Mesothelial cell of epicardium (in vitro differentiated cells): ENCODE results near the gene NR2F2. TPM values are rescaled to one million over a fixed set of nuclear protein-coding genes. Genes with fewer than 3 reads are reported as not detected.

Experiments used
- DNase-seq, 2 experiments: peaks; one replicate each; pipeline ENCODE4 v3.0.0; 2021; ENCODE audit warnings: low spot score in 2 of 2; ENCODE audit not compliant: unreplicated experiment in 2 of 2
- H3K27ac Mint-ChIP-seq: 2 replicates; pipeline ENCODE4 v1.8.0; 2021; ENCODE audit warnings: mixed read lengths
- H3K27me3 Mint-ChIP-seq: 2 replicates; pipeline ENCODE4 v1.8.0; 2021; ENCODE audit warnings: low read depth, mixed read lengths
- H3K36me3 Mint-ChIP-seq: 2 replicates; pipeline ENCODE4 v1.8.0; 2021; ENCODE audit warnings: mixed read lengths
- H3K4me1 Mint-ChIP-seq: 2 replicates; pipeline ENCODE4 v1.8.0; 2021; ENCODE audit warnings: mixed read lengths
- H3K4me3 Mint-ChIP-seq: 2 replicates; pipeline ENCODE4 v1.8.0; 2021; ENCODE audit warnings: mild to moderate bottlenecking, moderate library complexity, mixed read lengths
- H3K9me3 Mint-ChIP-seq: 2 replicates; pipeline ENCODE4 v1.8.0; 2021; ENCODE audit warnings: mixed read lengths
- CTCF ChIP-seq: fragments of 200-600 bp; sonication (generic); IDR thresholded peaks from one replicate; pipeline ENCODE4 v1.5.0; 2021; ENCODE audit warnings: antibody characterized with exemption; ENCODE audit not compliant: unreplicated experiment
- total RNA-seq: library from RNA; stranded (reverse); gene quantifications from 3 replicates; pipeline ENCODE4 v1.2.1, GENCODE V29; 2021

Gene NR2F2
- total RNA-seq, 1 donor from 2014 or later, result 128 TPM

- peak overlapping the region; percentile 99 for H3K27ac Mint-ChIP-seq
- peak overlapping the region; percentile 96 for H3K4me3 Mint-ChIP-seq
- peaks cover 5% of the 10 kb centered on the region for H3K36me3 Mint-ChIP-seq
- DNase-seq, result no peak
- H3K4me1 Mint-ChIP-seq, result peaks cover 51% of the 10 kb centered on the region
- peak; percentile 58 for TF ChIP-seq CTCF
- H3K9me3 Mint-ChIP-seq, result no peaks in the 10 kb centered on the region
- H3K27me3 Mint-ChIP-seq, result no peaks in the 10 kb centered on the region
Measured at GRCh38 chr15:96327155-96327741, 3.3 kb upstream of the NR2F2 start.

GRCh38 chr15:96328181-96328876, 2.2 kb upstream of the NR2F2 start:
- Mint-ChIP-seq H3K27me3 (no peaks in the 10 kb centered on the region), H3K4me1 (peaks cover 45% of the 10 kb centered on the region), H3K36me3 (peaks cover 6% of the 10 kb centered on the region), H3K9me3 (no peaks in the 10 kb centered on the region), H3K4me3 (peak overlapping the region; percentile 96), H3K27ac (peak overlapping the region; percentile 99)
- no peak for DNase-seq
- no peak for TF ChIP-seq CTCF

GRCh38 chr15:96328877-96329195, 1.7 kb upstream of the NR2F2 start:
- H3K36me3 Mint-ChIP-seq, result peaks cover 10% of the 10 kb centered on the region
- DNase-seq, result no peak
- peak overlapping the region; percentile 96 for H3K4me3 Mint-ChIP-seq
- H3K9me3 Mint-ChIP-seq, result no peaks in the 10 kb centered on the region
- TF ChIP-seq CTCF, result no peak
- peaks cover 45% of the 10 kb centered on the region for H3K4me1 Mint-ChIP-seq
- peak overlapping the region; percentile 99 for H3K27ac Mint-ChIP-seq
- H3K27me3 Mint-ChIP-seq, result no peaks in the 10 kb centered on the region

GRCh38 chr15:96329403-96329981, 1.0 kb upstream of the NR2F2 start:
- Mint-ChIP-seq H3K27ac (peak overlapping the region; percentile 99), H3K4me3 (peak overlapping the region; percentile 96), H3K36me3 (peaks cover 17% of the 10 kb centered on the region), H3K9me3 (no peaks in the 10 kb centered on the region), H3K4me1 (peaks cover 44% of the 10 kb centered on the region), H3K27me3 (no peaks in the 10 kb centered on the region)
- DNase-seq, result no peak
- no peak for TF ChIP-seq CTCF

- Mint-ChIP-seq H3K9me3 (no peaks in the 10 kb centered on the region), H3K4me1 (peaks cover 43% of the 10 kb centered on the region), H3K36me3 (peaks cover 21% of the 10 kb centered on the region), H3K4me3 (peak overlapping the region; percentile 96), H3K27ac (peak overlapping the region; percentile 99), H3K27me3 (no peaks in the 10 kb centered on the region)
- peak in 1 of 2 experiments; percentile 82 for DNase-seq
- no peak for TF ChIP-seq CTCF
Measured at GRCh38 chr15:96330064-96330449, 443 bp upstream of the NR2F2 start.
